GM12892 (cell line): ENCODE measurements around the gene BCAN.

Source experiments
- DNase-seq: peaks from one replicate; pipeline ENCODE4 v3.0.0; 2011; ENCODE audit not compliant: insufficient read length
- FAIRE-seq: peaks from 2 replicates; lab custom pipeline; 2011; peaks lifted over from hg19 to GRCh38; lab: Jason Lieb, UNC
- POLR2A ChIP-seq: IDR thresholded peaks from 2 replicates; pipeline ENCODE4 v1.6.1; 2011; ENCODE audit warnings: low read depth, low read length, control low read depth
- POLR2AphosphoS5 ChIP-seq: IDR thresholded peaks from 2 replicates; pipeline ENCODE4 v1.6.1; 2011; ENCODE audit warnings: low read depth, low read length, control low read depth
- TAF1 ChIP-seq: IDR thresholded peaks from 2 replicates; pipeline ENCODE4 v1.6.1; 2011; ENCODE audit warnings: low read depth, mild to moderate bottlenecking, control low read depth, low read length, borderline replicate concordance

Gene BCAN

GRCh38 chr1:156639601-156640101 is 2.3 kb upstream of the BCAN start:
- no peak for FAIRE-seq
- DNase-seq = no peak
- no peak for TF ChIP-seq POLR2A
- no peak for TF ChIP-seq TAF1
- no peak for TF ChIP-seq POLR2AphosphoS5

GRCh38 chr1:156640842-156641706 is 843 bp upstream of the BCAN start:
- DNase-seq (no peak), FAIRE-seq (no peak)
- no peak for TF ChIP-seq POLR2AphosphoS5
- TF ChIP-seq POLR2A = no peak

DNA sequence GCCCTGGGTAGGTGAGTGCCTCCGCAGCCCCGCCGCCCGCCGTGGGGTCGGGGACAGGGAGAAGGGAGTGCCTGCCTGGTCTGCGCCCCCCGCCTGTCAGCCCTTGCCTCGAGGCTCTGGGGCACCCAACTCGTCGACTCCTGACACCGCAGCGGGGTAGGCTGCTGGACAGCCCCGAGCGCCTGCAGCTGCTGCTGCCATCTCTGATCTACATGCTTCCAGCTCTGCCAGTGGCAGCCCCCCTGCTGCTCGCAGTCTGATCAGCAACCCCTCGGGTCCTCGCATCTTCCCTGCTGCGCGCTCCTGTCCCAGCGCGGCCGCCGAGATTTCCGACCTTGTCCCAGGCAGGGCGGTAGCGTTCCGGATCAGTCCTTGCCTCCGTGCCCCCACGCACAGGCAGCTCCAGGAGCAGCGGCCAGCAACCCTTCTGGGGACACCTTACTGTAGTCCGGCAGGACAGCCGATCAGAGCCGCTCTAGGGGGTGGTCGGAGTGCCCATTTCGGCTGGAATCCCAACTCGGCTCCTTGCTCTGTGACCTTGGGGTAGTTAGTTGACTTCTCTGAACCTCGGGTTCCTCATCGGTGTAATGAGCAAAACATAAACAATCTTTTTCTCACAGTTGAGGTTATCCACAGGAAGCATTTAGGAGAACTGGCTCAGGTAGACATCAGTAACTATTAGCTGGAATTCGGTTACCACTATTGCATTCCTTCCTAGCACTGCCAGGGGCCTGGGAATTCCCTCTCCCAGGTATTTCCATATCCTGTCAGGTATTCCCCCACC is 540 bp downstream of the BCAN start:
- DNase-seq (no peak), FAIRE-seq (no peak)
- TF ChIP-seq POLR2AphosphoS5 (no peak), POLR2A (no peak), TAF1 (no peak)

DNA sequence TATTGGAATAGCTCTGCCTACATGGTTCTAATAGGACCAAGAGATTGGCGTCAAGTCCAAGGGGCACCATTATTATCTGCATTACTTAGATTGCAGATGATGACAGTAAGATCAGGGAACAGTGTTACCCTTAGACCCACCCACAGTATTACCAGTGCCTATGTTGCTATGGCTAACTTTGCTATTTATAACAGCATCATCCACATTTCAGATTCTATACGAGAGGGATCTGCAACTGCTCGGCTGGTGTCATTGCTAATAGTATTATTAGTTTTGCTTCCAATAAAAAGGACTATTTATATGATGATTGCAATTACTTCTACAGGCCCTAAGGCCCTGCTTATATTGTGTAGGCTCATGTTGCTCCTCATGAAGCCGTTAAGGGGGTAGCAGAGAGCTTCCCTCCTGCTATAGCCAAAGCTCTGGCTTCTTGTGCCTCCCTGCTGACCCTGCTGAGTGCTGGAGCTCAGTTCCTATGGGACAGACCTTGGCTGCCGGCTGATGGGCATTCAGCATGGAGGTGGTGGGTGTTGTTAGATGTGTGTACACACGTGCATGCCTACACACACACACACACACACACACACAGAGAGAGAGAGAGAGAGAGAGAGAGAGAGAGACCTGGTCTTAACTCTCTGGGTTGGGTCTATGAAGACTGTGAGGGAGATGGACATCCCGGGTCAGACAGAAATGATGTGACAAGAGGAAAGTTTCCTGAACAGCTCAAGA is 1.3 kb downstream of the BCAN start:
- no peak for TF ChIP-seq POLR2A
- TF ChIP-seq POLR2AphosphoS5 = no peak
- no peak for TF ChIP-seq TAF1
- DNase-seq (no peak), FAIRE-seq (no peak)

DNA sequence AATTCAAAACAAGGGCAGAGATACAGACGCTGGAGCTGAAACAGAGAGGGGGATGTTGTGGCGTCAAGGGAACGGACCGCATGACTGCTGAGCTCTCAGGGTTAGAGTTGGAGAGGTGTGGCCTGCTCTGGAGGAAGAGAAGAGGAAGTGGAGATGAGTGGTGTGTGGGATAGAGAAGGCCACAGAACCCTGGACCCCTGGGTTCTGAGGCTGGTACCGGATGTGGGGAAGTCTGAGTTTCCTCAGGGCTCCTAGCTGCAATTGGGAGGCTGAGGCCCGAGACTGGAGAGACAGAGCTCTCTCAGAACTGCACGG is 1.8 kb downstream of the BCAN start:
- DNase-seq (no peak), FAIRE-seq (peak; percentile 53)
- TF ChIP-seq TAF1 (no peak), POLR2A (no peak), POLR2AphosphoS5 (no peak)

GRCh38 chr1:156644146-156644545 is 2.2 kb downstream of the BCAN start:
- DNase-seq = no peak
- no peak for FAIRE-seq
- TF ChIP-seq TAF1 (no peak), POLR2AphosphoS5 (no peak), POLR2A (no peak)

GRCh38 chr1:156644640-156645039 is 2.7 kb downstream of the BCAN start:
- TF ChIP-seq POLR2A (no peak), TAF1 (no peak), POLR2AphosphoS5 (no peak)
- DNase-seq (no peak), FAIRE-seq (no peak)

DNA sequence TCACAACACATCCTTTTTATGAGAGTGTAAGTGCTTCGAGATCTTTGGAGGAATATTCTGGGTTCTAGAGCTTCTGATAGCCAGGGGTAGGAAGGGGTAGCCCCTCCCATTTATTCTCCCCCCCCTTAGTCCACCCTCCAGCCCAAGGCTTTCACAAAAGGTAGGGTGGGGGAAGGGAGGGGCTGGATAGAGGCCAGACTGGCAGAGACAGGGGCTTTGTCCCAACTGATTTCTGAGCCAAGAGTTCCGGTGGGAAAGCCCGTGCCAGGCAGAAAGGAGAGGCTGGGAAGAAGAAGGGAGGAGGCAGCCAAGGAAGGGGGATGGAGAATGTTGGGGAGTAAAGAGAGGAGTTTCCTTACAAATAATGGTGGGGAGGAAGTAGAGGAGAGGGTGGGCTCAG is 3.1 kb downstream of the BCAN start:
- no peak for DNase-seq
- no peak for FAIRE-seq
- TF ChIP-seq POLR2AphosphoS5 = no peak
- TF ChIP-seq POLR2A = no peak
- TF ChIP-seq TAF1 = no peak

- FAIRE-seq (no peak), DNase-seq (no peak)
- TF ChIP-seq TAF1 = no peak
- TF ChIP-seq POLR2AphosphoS5 = no peak
- no peak for TF ChIP-seq POLR2A
Observed at GRCh38 chr1:156645666-156646065, 3.7 kb downstream of the BCAN start.

DNA sequence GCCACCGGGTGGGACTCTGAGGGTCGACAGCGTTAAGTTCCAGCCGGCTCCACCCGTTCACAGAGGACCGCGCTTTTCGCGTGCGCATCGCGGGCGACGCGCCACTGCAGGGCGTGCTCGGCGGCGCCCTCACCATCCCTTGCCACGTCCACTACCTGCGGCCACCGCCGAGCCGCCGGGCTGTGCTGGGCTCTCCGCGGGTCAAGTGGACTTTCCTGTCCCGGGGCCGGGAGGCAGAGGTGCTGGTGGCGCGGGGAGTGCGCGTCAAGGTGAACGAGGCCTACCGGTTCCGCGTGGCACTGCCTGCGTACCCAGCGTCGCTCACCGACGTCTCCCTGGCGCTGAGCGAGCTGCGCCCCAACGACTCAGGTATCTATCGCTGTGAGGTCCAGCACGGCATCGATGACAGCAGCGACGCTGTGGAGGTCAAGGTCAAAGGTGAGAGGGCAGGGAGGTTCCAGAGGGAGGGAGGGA is 4.9 kb downstream of the BCAN start:
- no peak for DNase-seq
- TF ChIP-seq POLR2A (no peak), POLR2AphosphoS5 (no peak), TAF1 (no peak)

GRCh38 chr1:156647351-156647750 is 5.4 kb downstream of the BCAN start:
- TF ChIP-seq POLR2A (no peak), TAF1 (no peak), POLR2AphosphoS5 (no peak)
- DNase-seq (no peak), FAIRE-seq (no peak)

More for the DNA sequence above, 4.9 kb downstream of the BCAN start:
- FAIRE-seq = no peak
